Karpas-422 (cell line): ENCODE data around the gene MGLL. TPM values are rescaled to one million over a fixed set of nuclear protein-coding genes. Genes with fewer than 3 reads are reported as not detected.

ENCODE experiments used
- DNase-seq: peaks from one replicate; pipeline ENCODE4 v3.0.0-alpha.2; 2015
- H2AFZ ChIP-seq: fragments of 200-600 bp; sonication (generic); 2 replicates; pipeline ENCODE4 v1.6.1; 2014; ENCODE audit warnings: antibody characterized with exemption, low read length, mixed read lengths
- H3K27ac ChIP-seq: fragments of 200-600 bp; sonication (generic); 2 replicates; pipeline ENCODE4 v1.5.1; 2014; ENCODE audit warnings: mild to moderate bottlenecking, low read length, moderate library complexity
- H3K27me3 ChIP-seq: fragments of 200-600 bp; sonication (generic); 2 replicates; pipeline ENCODE4 v1.6.1; 2014; ENCODE audit warnings: low read length, mixed read lengths
- H3K36me3 ChIP-seq: fragments of 200-600 bp; sonication (generic); 2 replicates; pipeline ENCODE4 v1.6.1; 2014; ENCODE audit warnings: low read length, mixed read lengths; ENCODE audit not compliant: insufficient read depth
- H3K4me1 ChIP-seq: fragments of 200-600 bp; sonication (generic); 2 replicates; pipeline ENCODE4 v1.6.1; 2014; ENCODE audit warnings: mild to moderate bottlenecking, low read length, mixed read lengths
- H3K4me2 ChIP-seq: fragments of 200-600 bp; sonication (generic); 2 replicates; pipeline ENCODE4 v1.6.1; 2014; ENCODE audit warnings: low read length, low read depth, mild to moderate bottlenecking; ENCODE audit not compliant: poor library complexity, severe bottlenecking
- H3K4me3 ChIP-seq: fragments of 200-600 bp; sonication (generic); 2 replicates; pipeline ENCODE4 v1.5.1; 2014; ENCODE audit warnings: mild to moderate bottlenecking, antibody characterized with exemption, low read length, mixed read lengths
- H3K79me2 ChIP-seq: fragments of 200-600 bp; sonication (generic); 2 replicates; pipeline ENCODE4 v1.6.1; 2014; ENCODE audit warnings: mild to moderate bottlenecking, low read length, mixed read lengths
- H3K9ac ChIP-seq: fragments of 200-600 bp; sonication (generic); 2 replicates; pipeline ENCODE4 v1.6.0; 2014; ENCODE audit warnings: low read length
- H3K9me2 ChIP-seq: fragments of 200-600 bp; sonication (generic), shearing (Covaris generic); replicated peaks from 2 replicates; pipeline ENCODE4 v1.6.0; 2014; ENCODE audit warnings: mild to moderate bottlenecking, low read length, moderate library complexity; ENCODE audit not compliant: insufficient read depth
- H3K9me3 ChIP-seq: fragments of 300-700, 200-600 bp; sonication (generic); 2 replicates; pipeline ENCODE4 v1.6.1; 2014; ENCODE audit warnings: low read length, mixed read lengths
- H4K20me1 ChIP-seq: fragments of 200-600 bp; sonication (generic); 2 replicates; pipeline ENCODE4 v1.6.1; 2014; ENCODE audit warnings: mild to moderate bottlenecking, antibody characterized with exemption, low read length, low read depth; ENCODE audit not compliant: insufficient read depth
- total RNA-seq: library from RNA; depleted of rRNA; stranded (reverse); fragments of >200 nt; shearing (Covaris generic); gene quantifications from 2 replicates; pipeline ENCODE4 v1.2.3, GENCODE V29; 2014; ENCODE audit warnings: low replicate concordance

MGLL gene
- total RNA-seq, 1 experiment from 2014 or later = 58.0 TPM

DNA sequence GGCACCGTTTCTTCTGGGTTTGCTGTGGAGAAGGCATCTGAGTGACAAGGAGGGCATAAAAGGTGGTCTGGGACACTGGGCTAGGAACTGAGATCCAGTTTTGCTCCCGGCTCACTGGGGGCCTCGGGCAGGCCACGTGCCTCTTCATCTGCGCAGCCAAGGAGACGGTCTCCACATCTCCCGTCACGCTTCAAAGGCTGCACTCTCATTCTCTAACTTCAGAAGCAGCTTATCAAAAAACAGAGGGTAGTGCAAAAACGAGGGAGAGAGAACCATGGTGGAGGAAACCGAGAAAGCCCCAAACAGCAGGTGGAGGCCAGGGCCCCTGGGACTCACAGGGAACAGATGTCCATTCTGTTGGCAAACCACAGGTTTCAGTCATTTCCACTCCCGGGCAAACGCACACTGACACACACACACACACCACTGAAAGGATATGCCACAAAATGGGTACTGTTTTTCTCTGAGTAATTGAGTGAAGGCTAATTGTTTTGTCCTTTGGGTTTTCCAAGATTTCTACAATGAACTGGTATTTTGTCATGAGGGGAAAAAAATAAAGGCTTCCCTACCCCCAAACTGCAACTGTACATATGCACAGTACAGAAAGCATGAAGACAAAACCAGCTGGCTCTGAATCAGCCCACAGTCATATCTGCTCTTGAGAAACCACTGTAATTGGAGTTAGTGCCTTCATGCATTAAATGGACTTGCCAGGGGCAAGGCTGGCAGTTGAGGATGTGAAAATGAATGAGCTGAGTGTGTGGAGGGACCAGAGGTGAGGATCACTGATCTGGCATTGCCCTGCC lies 71.9 kb downstream of the MGLL start:
- H3K4me3 ChIP-seq = no peak overlapping the region
- no peaks in the 10 kb centered on the region for H3K9me2 ChIP-seq
- peaks cover 81% of the 10 kb centered on the region for H3K4me1 ChIP-seq
- H3K9me3 ChIP-seq = no peaks in the 10 kb centered on the region
- peak; percentile 65 for DNase-seq
- H3K79me2 ChIP-seq = peaks cover 18% of the 10 kb centered on the region; the same call in 1 of the 2 replicates
- H3K27ac ChIP-seq = peak overlapping the region; percentile 55
- peak overlapping the region; percentile 8 for H3K4me2 ChIP-seq
- H2AFZ ChIP-seq = no peak overlapping the region
- peak overlapping the region; percentile 35; the same call in 1 of the 2 replicates for H3K9ac ChIP-seq
- no peaks in the 10 kb centered on the region for H4K20me1 ChIP-seq
- H3K36me3 ChIP-seq = no peaks in the 10 kb centered on the region
- H3K27me3 ChIP-seq = no peaks in the 10 kb centered on the region

DNA sequence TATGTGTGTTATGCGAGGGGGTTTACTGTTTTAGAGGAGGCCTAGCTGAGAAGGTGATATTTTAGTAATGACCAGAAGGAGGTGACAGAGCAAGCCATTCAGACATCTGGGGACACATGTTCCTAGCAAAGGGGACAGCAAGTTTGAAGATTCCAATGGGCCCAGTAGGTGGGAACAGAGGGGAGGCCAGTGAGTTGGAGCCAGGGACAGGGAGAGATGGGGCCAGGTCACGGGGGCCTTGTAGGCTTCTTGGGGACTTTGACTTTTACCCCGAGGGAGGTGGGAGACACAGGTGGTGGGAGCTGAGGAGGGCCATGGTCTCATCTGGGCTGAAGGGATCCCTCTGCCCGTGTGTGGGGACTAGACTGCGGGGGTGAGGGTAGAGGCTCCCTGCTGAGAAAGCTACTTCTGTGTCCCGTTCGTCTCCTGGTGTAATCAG lies 72.5 kb downstream of the MGLL start:
- Histone ChIP-seq H3K4me2 (peak overlapping the region; percentile 8), H3K9me2 (no peaks in the 10 kb centered on the region)

DNA sequence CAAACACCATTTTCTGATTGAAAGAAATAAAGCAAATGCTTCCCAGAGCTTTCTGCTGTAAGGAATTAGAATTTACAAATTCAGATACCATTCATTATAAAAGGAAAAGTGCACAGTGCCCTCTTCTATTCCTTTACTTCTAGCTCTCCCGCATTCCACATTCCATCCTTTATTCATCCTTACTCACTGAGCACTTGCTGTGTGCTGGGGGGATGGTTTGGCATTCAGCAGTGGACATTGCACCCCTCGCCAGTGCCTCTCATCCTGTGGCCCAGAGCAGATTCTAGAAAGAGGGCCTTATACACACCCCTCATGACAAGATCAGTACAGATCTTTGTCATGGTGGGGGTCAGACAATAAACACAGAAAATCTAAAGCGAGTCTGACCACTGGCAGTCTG lies 73.0 kb downstream of the MGLL start:
- Histone ChIP-seq H3K4me3 (no peak overlapping the region), H3K36me3 (no peaks in the 10 kb centered on the region), H3K4me2 (no peak overlapping the region), H2AFZ (no peak overlapping the region), H3K9me3 (no peaks in the 10 kb centered on the region), H4K20me1 (no peaks in the 10 kb centered on the region), H3K27me3 (no peaks in the 10 kb centered on the region), H3K4me1 (peaks cover 71% of the 10 kb centered on the region), H3K27ac (peak overlapping the region; percentile 55), H3K79me2 (peaks cover 12% of the 10 kb centered on the region; the same call in 1 of the 2 replicates), H3K9ac (no peak overlapping the region), H3K9me2 (no peaks in the 10 kb centered on the region)
- DNase-seq = no peak

More for the DNA sequence above, 72.5 kb downstream of the MGLL start:
- Histone ChIP-seq H3K27me3 (no peaks in the 10 kb centered on the region), H3K79me2 (peaks cover 15% of the 10 kb centered on the region; the same call in 1 of the 2 replicates), H4K20me1 (no peaks in the 10 kb centered on the region), H3K4me1 (peaks cover 75% of the 10 kb centered on the region), H3K9me3 (no peaks in the 10 kb centered on the region), H3K27ac (peak overlapping the region; percentile 55), H2AFZ (no peak overlapping the region), H3K36me3 (no peaks in the 10 kb centered on the region), H3K9ac (peak overlapping the region; percentile 35; the same call in 1 of the 2 replicates), H3K4me3 (no peak overlapping the region)
- DNase-seq = peak; percentile 79

DNA sequence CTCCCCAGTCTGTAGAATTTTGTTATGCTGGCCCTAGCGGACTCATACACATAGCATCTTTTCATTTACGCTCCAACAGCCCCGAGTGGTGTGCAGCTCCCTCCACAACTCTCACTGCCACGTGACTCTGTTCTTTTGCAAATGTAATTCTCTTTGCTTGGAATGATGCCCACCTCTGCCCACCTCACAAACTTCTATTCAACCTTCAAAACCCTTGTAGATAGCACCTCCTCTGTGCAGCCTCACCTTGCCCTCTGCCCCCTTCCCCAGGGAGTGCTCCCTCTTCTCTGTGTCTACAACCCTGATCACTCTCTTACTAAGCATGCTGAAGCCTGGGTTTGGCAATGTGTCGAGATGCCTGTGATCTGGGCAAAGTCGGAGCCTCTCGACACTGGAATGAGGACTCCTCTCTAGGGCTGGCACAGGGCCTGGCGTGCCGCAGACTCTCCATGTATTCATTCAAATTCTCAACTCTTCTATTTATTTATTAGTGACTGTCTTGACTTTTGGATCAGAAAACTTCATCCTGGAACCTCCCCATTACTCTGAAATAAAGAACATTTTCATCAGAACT lies 73.5 kb downstream of the MGLL start:
- no peaks in the 10 kb centered on the region for H3K9me3 ChIP-seq
- no peak overlapping the region for H3K4me3 ChIP-seq
- no peak overlapping the region for H2AFZ ChIP-seq
- H4K20me1 ChIP-seq = no peaks in the 10 kb centered on the region
- no peak overlapping the region for H3K9ac ChIP-seq
- H3K27ac ChIP-seq = peak overlapping the region; percentile 55; the same call in 1 of the 2 replicates
- peaks cover 8% of the 10 kb centered on the region; the same call in 1 of the 2 replicates for H3K79me2 ChIP-seq
- DNase-seq = no peak
- H3K36me3 ChIP-seq = no peaks in the 10 kb centered on the region
- no peaks in the 10 kb centered on the region for H3K27me3 ChIP-seq
- H3K4me2 ChIP-seq = no peak overlapping the region
- H3K9me2 ChIP-seq = no peaks in the 10 kb centered on the region
- peaks cover 70% of the 10 kb centered on the region for H3K4me1 ChIP-seq

DNA sequence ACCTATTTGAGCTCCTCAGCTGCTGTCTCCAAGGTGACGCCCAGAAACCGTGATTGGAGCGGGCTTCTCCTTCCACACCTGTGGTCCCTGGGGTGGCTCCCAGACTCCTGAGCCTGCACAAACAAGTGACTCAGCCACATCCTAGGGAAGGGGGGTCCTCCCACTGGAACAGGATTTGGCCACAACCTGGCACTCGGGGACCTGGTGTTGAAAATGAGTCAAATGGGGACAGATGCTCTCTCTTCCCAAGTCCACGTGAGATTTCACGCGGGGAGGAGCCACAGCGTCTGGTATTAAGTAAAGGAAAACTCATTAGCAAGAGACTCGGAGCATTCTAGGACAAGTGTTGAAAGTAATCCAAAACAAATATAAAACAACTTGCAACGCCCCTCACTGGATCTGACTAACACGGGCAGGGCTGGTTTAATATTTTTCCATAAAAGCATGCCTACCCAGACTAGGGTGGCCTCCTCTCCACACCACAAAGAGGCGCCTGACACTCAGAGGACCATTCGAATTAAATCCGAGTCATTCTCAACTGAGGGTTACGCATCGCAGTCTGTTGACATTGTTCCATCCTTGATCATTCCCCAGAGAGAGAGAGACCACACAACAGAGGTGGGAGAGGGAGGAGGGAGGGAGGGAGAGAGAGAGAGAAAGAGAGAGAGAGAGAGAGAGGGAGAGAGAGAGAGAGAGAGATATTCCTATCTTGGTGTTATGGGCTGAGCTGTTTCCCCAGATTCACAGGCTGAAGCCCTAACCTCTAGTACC lies 74.4 kb downstream of the MGLL start:
- H3K9me2 ChIP-seq = no peaks in the 10 kb centered on the region
- H3K4me1 ChIP-seq = peaks cover 64% of the 10 kb centered on the region
- no peak overlapping the region for H2AFZ ChIP-seq
- H4K20me1 ChIP-seq = no peaks in the 10 kb centered on the region
- H3K9me3 ChIP-seq = no peaks in the 10 kb centered on the region
- peak overlapping the region; percentile 47; the same call in 1 of the 2 replicates for H3K27ac ChIP-seq
- H3K9ac ChIP-seq = no peak overlapping the region
- no peak overlapping the region for H3K4me3 ChIP-seq
- H3K4me2 ChIP-seq = no peak overlapping the region
- H3K36me3 ChIP-seq = no peaks in the 10 kb centered on the region
- H3K27me3 ChIP-seq = no peaks in the 10 kb centered on the region
- no peak for DNase-seq
- 0 out of 2 replicates have a peak, but pooled peaks cover 6% of the 10 kb centered on the region for H3K79me2 ChIP-seq

DNA sequence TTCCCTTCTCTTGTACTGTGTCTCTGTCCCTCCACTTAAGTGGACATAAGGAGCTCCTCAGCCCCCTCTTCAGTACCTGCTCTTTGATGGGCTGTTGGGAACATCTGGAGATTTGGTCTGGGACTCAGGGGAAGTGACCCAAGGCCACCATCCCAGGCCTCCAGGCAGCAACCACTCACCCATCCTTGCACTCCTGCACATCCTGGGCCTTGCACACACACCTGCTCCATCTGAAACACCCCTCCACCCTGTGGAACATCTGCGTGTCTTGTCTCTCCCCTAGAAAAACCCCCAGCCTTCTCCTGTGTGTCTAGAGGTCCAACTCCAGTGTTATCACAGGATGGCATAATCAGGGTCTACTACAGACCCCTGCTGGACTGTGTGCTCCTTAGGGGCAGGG lies 75.2 kb downstream of the MGLL start:
- H3K79me2 ChIP-seq = 0 out of 2 replicates have a peak, but pooled peaks cover 6% of the 10 kb centered on the region
- H3K4me3 ChIP-seq = no peak overlapping the region
- peak overlapping the region; percentile 47; the same call in 1 of the 2 replicates for H3K27ac ChIP-seq
- H3K4me2 ChIP-seq = no peak overlapping the region
- no peaks in the 10 kb centered on the region for H3K27me3 ChIP-seq
- 0 out of 2 replicates have a peak overlapping the region, but pooled peaks have one; percentile 14 for H3K9ac ChIP-seq
- H3K9me2 ChIP-seq = no peaks in the 10 kb centered on the region
- no peak for DNase-seq
- no peaks in the 10 kb centered on the region for H3K9me3 ChIP-seq
- no peak overlapping the region for H2AFZ ChIP-seq
- H3K36me3 ChIP-seq = no peaks in the 10 kb centered on the region
- H4K20me1 ChIP-seq = no peaks in the 10 kb centered on the region
- H3K4me1 ChIP-seq = peaks cover 57% of the 10 kb centered on the region

DNA sequence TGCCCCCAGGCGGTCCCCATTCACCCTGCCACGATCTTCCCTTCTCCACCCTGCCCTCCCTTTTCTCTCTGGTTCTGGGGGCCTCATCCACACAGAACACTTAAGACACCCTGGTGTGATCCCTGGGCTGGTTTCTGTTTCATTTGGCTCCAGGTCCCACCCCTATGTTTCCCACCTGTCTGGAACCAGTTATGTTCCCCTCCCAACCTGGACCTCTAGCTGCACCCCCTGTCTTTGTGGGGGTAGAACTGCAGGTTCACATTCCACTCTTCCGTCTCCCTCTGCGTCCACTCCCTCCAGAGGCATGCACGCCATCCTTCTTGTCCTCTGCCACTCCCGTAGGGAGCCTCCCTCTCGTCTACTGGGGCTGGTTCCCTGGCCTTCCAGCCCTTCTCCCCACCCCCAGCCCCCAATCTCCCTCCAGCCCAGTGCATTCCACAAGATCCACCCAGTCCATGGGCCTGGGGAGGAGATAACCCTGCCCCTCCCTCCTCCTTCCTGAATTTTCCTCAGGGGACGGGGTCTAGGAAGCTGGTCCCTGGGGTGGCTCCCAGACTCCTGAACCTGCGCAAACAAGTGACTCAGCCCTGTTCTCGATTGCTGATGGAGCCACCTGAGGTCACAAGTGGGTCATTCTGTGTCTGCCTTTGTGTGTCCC lies 75.8 kb downstream of the MGLL start:
- peak overlapping the region; percentile 47; the same call in 1 of the 2 replicates for H3K27ac ChIP-seq
- H3K36me3 ChIP-seq = no peaks in the 10 kb centered on the region
- no peak overlapping the region for H3K9ac ChIP-seq
- no peaks in the 10 kb centered on the region for H3K9me2 ChIP-seq
- H2AFZ ChIP-seq = no peak overlapping the region
- no peak overlapping the region for H3K4me3 ChIP-seq
- H3K4me2 ChIP-seq = no peak overlapping the region
- H4K20me1 ChIP-seq = no peaks in the 10 kb centered on the region
- DNase-seq = no peak
- H3K9me3 ChIP-seq = no peaks in the 10 kb centered on the region
- H3K79me2 ChIP-seq = 0 out of 2 replicates have a peak, but pooled peaks cover 6% of the 10 kb centered on the region
- peaks cover 52% of the 10 kb centered on the region for H3K4me1 ChIP-seq
- no peaks in the 10 kb centered on the region for H3K27me3 ChIP-seq
